Measurements from ENCODE around the gene PIGQ. TPM values are rescaled to one million over a fixed set of nuclear protein-coding genes. Genes with fewer than 3 reads are reported as not detected.
"Not testable (repeated sequence)": the region's sequence is repeated elsewhere in the genome, so short reads cannot be mapped to it uniquely, and the experiment has no call there.

Gene PIGQ
- polyA plus RNA-seq, 2 donors: 22.8 to 40.1 TPM

- WGBS, 2 donors: 43 to 51% methylated on average over 24 of the region's 24 CpGs
- H3K36me3 ChIP-seq (ENCODE audit: control insufficient read depth in 2 of 2, insufficient read depth in 2 of 2, low read length in 1 of 2): peaks cover 0 to 13% of the 10 kb centered on the region in 2 donors
- H3K27ac ChIP-seq (ENCODE audit: low read depth in 2 of 2, low read length in 1 of 2): peak overlapping the region; percentile 91 to 95
- no peaks in the 10 kb centered on the region for H3K9me3 ChIP-seq (ENCODE audit: control insufficient read depth in 2 of 2, insufficient read depth in 1 of 2, low read depth in 1 of 2, low read length in 1 of 2)
- no peaks in the 10 kb centered on the region for H3K27me3 ChIP-seq (ENCODE audit: control insufficient read depth in 1 of 2, insufficient read depth in 2 of 2, low read length in 2 of 2)
- H3K4me1 ChIP-seq (ENCODE audit: control insufficient read depth in 2 of 2, insufficient read depth in 2 of 2, low read length in 1 of 2): peaks cover 13 to 58% of the 10 kb centered on the region in 2 donors
- peak overlapping the region; percentile 32 to 40 for H3K4me3 ChIP-seq (ENCODE audit: low read depth in 1 of 2, low read length in 2 of 2)
These were observed 22.9 kb downstream of the PIGQ start for GRCh38 chr16:592518-593306.

GRCh38 chr16:593406-593805, 23.6 kb downstream of the PIGQ start:
- Histone ChIP-seq H3K4me1 (ENCODE audit: control insufficient read depth in 2 of 2, insufficient read depth in 2 of 2, low read length in 1 of 2) (peaks cover 13 to 51% of the 10 kb centered on the region in 2 donors), H3K27ac (ENCODE audit: low read depth in 2 of 2, low read length in 1 of 2) (peak overlapping the region; percentile 91 to 95), H3K36me3 (ENCODE audit: control insufficient read depth in 2 of 2, insufficient read depth in 2 of 2, low read length in 1 of 2) (peaks cover 0 to 13% of the 10 kb centered on the region in 2 donors), H3K4me3 (ENCODE audit: low read depth in 1 of 2, low read length in 2 of 2) (peak overlapping the region in 1 of 2 donors; percentile 18), H3K27me3 (ENCODE audit: control insufficient read depth in 1 of 2, insufficient read depth in 2 of 2, low read length in 2 of 2) (no peaks in the 10 kb centered on the region), H3K9me3 (ENCODE audit: control insufficient read depth in 2 of 2, insufficient read depth in 1 of 2, low read depth in 1 of 2, low read length in 1 of 2) (no peaks in the 10 kb centered on the region)
- WGBS, 2 donors: 47 to 56% methylated on average over 9 of the region's 9 CpGs

GRCh38 chr16:593807-594206, 24.0 kb downstream of the PIGQ start:
- Histone ChIP-seq H3K4me3 (ENCODE audit: low read depth in 1 of 2, low read length in 2 of 2) (peak overlapping the region in 1 of 2 donors; percentile 18), H3K4me1 (ENCODE audit: control insufficient read depth in 2 of 2, insufficient read depth in 2 of 2, low read length in 1 of 2) (peaks cover 13 to 51% of the 10 kb centered on the region in 2 donors), H3K36me3 (ENCODE audit: control insufficient read depth in 2 of 2, insufficient read depth in 2 of 2, low read length in 1 of 2) (peaks cover 0 to 15% of the 10 kb centered on the region in 2 donors), H3K27me3 (ENCODE audit: control insufficient read depth in 1 of 2, insufficient read depth in 2 of 2, low read length in 2 of 2) (no peaks in the 10 kb centered on the region), H3K27ac (ENCODE audit: low read depth in 2 of 2, low read length in 1 of 2) (peak overlapping the region; percentile 91 to 95), H3K9me3 (ENCODE audit: control insufficient read depth in 2 of 2, insufficient read depth in 1 of 2, low read depth in 1 of 2, low read length in 1 of 2) (no peaks in the 10 kb centered on the region)
- 54 to 55% methylated on average over 16 of the region's 16 CpGs for WGBS, 2 donors

- Histone ChIP-seq H3K9me3 (ENCODE audit: control insufficient read depth in 2 of 2, insufficient read depth in 1 of 2, low read depth in 1 of 2, low read length in 1 of 2) (no peaks in the 10 kb centered on the region), H3K4me3 (ENCODE audit: low read depth in 1 of 2, low read length in 2 of 2) (no peak overlapping the region), H3K27me3 (ENCODE audit: control insufficient read depth in 1 of 2, insufficient read depth in 2 of 2, low read length in 2 of 2) (no peaks in the 10 kb centered on the region), H3K27ac (ENCODE audit: low read depth in 2 of 2, low read length in 1 of 2) (no peak overlapping the region), H3K36me3 (ENCODE audit: control insufficient read depth in 2 of 2, insufficient read depth in 2 of 2, low read length in 1 of 2) (peaks cover 0 to 22% of the 10 kb centered on the region in 2 donors), H3K4me1 (ENCODE audit: control insufficient read depth in 2 of 2, insufficient read depth in 2 of 2, low read length in 1 of 2) (peaks cover 13 to 55% of the 10 kb centered on the region in 2 donors)
- WGBS, 2 donors: 76 to 82% methylated on average over 18 of the region's 18 CpGs
These were observed 25.3 kb downstream of the PIGQ start for GRCh38 chr16:595094-595528.

- H3K27ac ChIP-seq (ENCODE audit: low read depth in 2 of 2, low read length in 1 of 2): no peak overlapping the region
- H3K4me3 ChIP-seq (ENCODE audit: low read depth in 1 of 2, low read length in 2 of 2): no peak overlapping the region
- peaks cover 0 to 22% of the 10 kb centered on the region in 2 donors for H3K36me3 ChIP-seq (ENCODE audit: control insufficient read depth in 2 of 2, insufficient read depth in 2 of 2, low read length in 1 of 2)
- peaks cover 13 to 49% of the 10 kb centered on the region in 2 donors for H3K4me1 ChIP-seq (ENCODE audit: control insufficient read depth in 2 of 2, insufficient read depth in 2 of 2, low read length in 1 of 2)
- WGBS, 2 donors: 76% methylated on average over 34 of the region's 34 CpGs
- H3K27me3 ChIP-seq (ENCODE audit: control insufficient read depth in 1 of 2, insufficient read depth in 2 of 2, low read length in 2 of 2): no peaks in the 10 kb centered on the region
- H3K9me3 ChIP-seq (ENCODE audit: control insufficient read depth in 2 of 2, insufficient read depth in 1 of 2, low read depth in 1 of 2, low read length in 1 of 2): no peaks in the 10 kb centered on the region
These were observed 26.4 kb downstream of the PIGQ start for GRCh38 chr16:595942-596735.

- peaks cover 13 to 46% of the 10 kb centered on the region in 2 donors for H3K4me1 ChIP-seq (ENCODE audit: control insufficient read depth in 2 of 2, insufficient read depth in 2 of 2, low read length in 1 of 2)
- 80 to 91% methylated on average over 12 of the region's 12 CpGs for WGBS, 2 donors
- no peak overlapping the region for H3K4me3 ChIP-seq (ENCODE audit: low read depth in 1 of 2, low read length in 2 of 2)
- H3K9me3 ChIP-seq (ENCODE audit: control insufficient read depth in 2 of 2, insufficient read depth in 1 of 2, low read depth in 1 of 2, low read length in 1 of 2): no peaks in the 10 kb centered on the region
- peaks cover 0 to 22% of the 10 kb centered on the region in 2 donors for H3K36me3 ChIP-seq (ENCODE audit: control insufficient read depth in 2 of 2, insufficient read depth in 2 of 2, low read length in 1 of 2)
- H3K27ac ChIP-seq (ENCODE audit: low read depth in 2 of 2, low read length in 1 of 2): no peak overlapping the region
- H3K27me3 ChIP-seq (ENCODE audit: control insufficient read depth in 1 of 2, insufficient read depth in 2 of 2, low read length in 2 of 2): no peaks in the 10 kb centered on the region
These were observed 26.9 kb downstream of the PIGQ start for GRCh38 chr16:596736-597060.

GRCh38 chr16:597655-598054, 27.9 kb downstream of the PIGQ start:
- not testable (repeated sequence) for H3K27me3 ChIP-seq (ENCODE audit: control insufficient read depth in 1 of 2, insufficient read depth in 2 of 2, low read length in 2 of 2); H3K9me3 ChIP-seq (ENCODE audit: control insufficient read depth in 2 of 2, insufficient read depth in 1 of 2, low read depth in 1 of 2, low read length in 1 of 2); H3K27ac ChIP-seq (ENCODE audit: low read depth in 2 of 2, low read length in 1 of 2); H3K4me3 ChIP-seq (ENCODE audit: low read depth in 1 of 2, low read length in 2 of 2)
- WGBS, 2 donors: 94 to 97% methylated on average over 6 to 7 of the region's 7 CpGs
- Histone ChIP-seq H3K36me3 (ENCODE audit: control insufficient read depth in 2 of 2, insufficient read depth in 2 of 2, low read length in 1 of 2) (peaks cover 0 to 22% of the 10 kb centered on the region in 2 donors), H3K4me1 (ENCODE audit: control insufficient read depth in 2 of 2, insufficient read depth in 2 of 2, low read length in 1 of 2) (peaks cover 13 to 36% of the 10 kb centered on the region in 2 donors)

- peak overlapping the region in 1 of 2 donors; percentile 42 for H3K27ac ChIP-seq (ENCODE audit: low read depth in 2 of 2, low read length in 1 of 2)
These were observed 29.3 kb downstream of the PIGQ start for GRCh38 chr16:598823-599739.

GRCh38 chr16:600781-601180, 31.0 kb downstream of the PIGQ start:
- Histone ChIP-seq H3K9me3 (ENCODE audit: control insufficient read depth in 2 of 2, insufficient read depth in 1 of 2, low read depth in 1 of 2, low read length in 1 of 2) (peaks cover 0 to 5% of the 10 kb centered on the region in 2 donors), H3K4me3 (ENCODE audit: low read depth in 1 of 2, low read length in 2 of 2) (no peak overlapping the region), H3K36me3 (ENCODE audit: control insufficient read depth in 2 of 2, insufficient read depth in 2 of 2, low read length in 1 of 2) (peaks cover 0 to 20% of the 10 kb centered on the region in 2 donors), H3K4me1 (ENCODE audit: control insufficient read depth in 2 of 2, insufficient read depth in 2 of 2, low read length in 1 of 2) (peaks cover 4 to 14% of the 10 kb centered on the region in 2 donors), H3K27me3 (ENCODE audit: control insufficient read depth in 1 of 2, insufficient read depth in 2 of 2, low read length in 2 of 2) (no peaks in the 10 kb centered on the region), H3K27ac (ENCODE audit: low read depth in 2 of 2, low read length in 1 of 2) (no peak overlapping the region)
- WGBS, 2 donors: 54 to 57% methylated on average over 7 of the region's 7 CpGs

More at GRCh38 chr16:598823-599739, 29.3 kb downstream of the PIGQ start:
- H3K27me3 ChIP-seq (ENCODE audit: control insufficient read depth in 1 of 2, insufficient read depth in 2 of 2, low read length in 2 of 2): no peaks in the 10 kb centered on the region
- H3K4me3 ChIP-seq (ENCODE audit: low read depth in 1 of 2, low read length in 2 of 2): no peak overlapping the region
- 94 to 96% methylated on average over 42 to 43 of the region's 43 CpGs for WGBS, 2 donors
- H3K9me3 ChIP-seq (ENCODE audit: control insufficient read depth in 2 of 2, insufficient read depth in 1 of 2, low read depth in 1 of 2, low read length in 1 of 2): no peaks in the 10 kb centered on the region
- peaks cover 0 to 22% of the 10 kb centered on the region in 2 donors for H3K36me3 ChIP-seq (ENCODE audit: control insufficient read depth in 2 of 2, insufficient read depth in 2 of 2, low read length in 1 of 2)
- H3K4me1 ChIP-seq (ENCODE audit: control insufficient read depth in 2 of 2, insufficient read depth in 2 of 2, low read length in 1 of 2): peaks cover 9 to 26% of the 10 kb centered on the region in 2 donors
